ENCODE measurements around the gene STRIT1.

GRCh38 chr3:155321418-155321817 lies 27.9 kb upstream of the STRIT1 start:
- no peak for TF ChIP-seq ZNF8 (CRISPR knock-in tag; IDR thresholded peaks at IDR 0.05)
- TF ChIP-seq BACH2 (CRISPR knock-in tag; IDR thresholded peaks at IDR 0.05; ENCODE audit: borderline replicate concordance), result no peak
- no peak for TF ChIP-seq SNAI2 (CRISPR knock-in tag; IDR thresholded peaks at IDR 0.05)
